ENCODE results near the gene TBC1D20. TPM values are rescaled to one million over a fixed set of nuclear protein-coding genes. Genes with fewer than 3 reads are reported as not detected.

The TBC1D20 gene
- total RNA-seq, 1 experiment from 2014 or later, result 32.8 TPM

GRCh38 chr20:431012-431904 lies 31.1 kb downstream of the TBC1D20 start:
- BruUV-seq (replicated peaks), result TSS peak; percentile 14
- no peak overlapping the region for H3K27ac ChIP-seq

DNA sequence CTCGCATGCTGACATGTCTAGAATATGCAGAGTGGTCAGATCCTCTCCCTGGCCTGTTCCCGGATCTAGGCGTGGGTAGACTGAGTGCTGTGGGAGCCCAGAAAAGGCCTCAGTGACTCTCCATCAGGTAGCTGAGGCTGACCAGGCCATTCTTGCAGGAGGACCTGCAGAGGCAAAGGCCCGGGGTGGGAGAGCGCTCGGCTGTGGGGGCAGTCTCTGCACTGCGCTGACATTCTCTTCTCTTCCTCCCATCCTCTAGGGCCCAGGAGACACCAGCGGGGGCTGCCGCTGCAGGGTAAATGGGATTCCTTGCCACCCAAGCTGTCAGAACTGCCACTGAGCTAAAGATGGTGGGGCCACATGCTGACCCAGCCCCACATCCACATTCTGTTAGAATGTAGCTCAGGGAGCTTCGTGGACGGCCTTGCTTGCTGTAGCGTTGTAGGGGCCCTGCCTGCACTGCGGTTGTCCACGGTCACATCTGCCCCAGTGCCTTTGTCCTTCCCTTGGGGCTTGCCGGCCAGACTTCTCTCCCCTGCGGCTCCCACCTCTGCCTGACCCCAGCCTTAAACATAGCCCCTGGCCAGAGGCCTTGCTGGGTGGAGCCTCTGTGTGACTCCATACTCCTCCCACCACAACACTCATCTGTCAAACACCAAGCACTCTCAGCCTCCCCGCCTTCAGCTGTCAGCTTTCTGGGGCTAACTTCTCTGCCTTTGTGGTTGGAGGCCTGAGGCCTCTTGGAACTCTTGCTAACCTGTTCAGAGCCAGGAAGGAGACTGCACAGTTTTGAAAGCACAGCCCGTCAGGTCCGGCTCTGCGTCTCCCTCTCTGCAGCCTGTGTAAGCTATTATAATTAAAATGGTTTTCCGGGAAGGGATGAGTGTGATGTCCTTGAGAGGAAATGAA lies 32.0 kb downstream of the TBC1D20 start:
- ChIA-PET POLR2A (ENCODE audit: unreplicated experiment) (no interaction called here), CTCF (interaction anchor here (0.5 to 1.3 kb wide), 2 partner anchors 48 to 68 kb away, joined by 4 to 11 read pairs; no protein-coding TSS in a partner anchor)
- Histone ChIP-seq H3K36me3 (ENCODE audit: low read depth) (peaks cover 8% of the 10 kb centered on the region; the same call in 1 of the 2 replicates), H3K9me3 (ENCODE audit: insufficient read depth, low read depth) (no peaks in the 10 kb centered on the region), H2AFZ (no peak overlapping the region), H3K9me2 (ENCODE audit: insufficient read depth) (no peaks in the 10 kb centered on the region), H3F3A (ENCODE audit: insufficient read depth, low read depth) (peaks cover 59% of the 10 kb centered on the region), H3K4me2 (no peak overlapping the region), H3K27ac (no peak overlapping the region), H3K4me3 (no peak overlapping the region), H3K27me3 (ENCODE audit: insufficient read depth, low read depth) (no peaks in the 10 kb centered on the region), H3K79me2 (ENCODE audit: low read depth) (no peaks in the 10 kb centered on the region), H4K20me1 (ENCODE audit: insufficient read depth) (0 out of 2 replicates have a peak, but pooled peaks cover 3% of the 10 kb centered on the region), H3K4me1 (replicated peaks; ENCODE audit: insufficient read depth) (no peaks in the 10 kb centered on the region)
- intact Hi-C loops (cut with micrococcal nuclease; ENCODE audit: unreplicated experiment), result loop anchor here (5.0 kb wide), 1 partner anchor 307 kb away; no protein-coding TSS in a partner anchor
- BruUV-seq (replicated peaks), result no TSS peak
- DNase-seq, result no peak
- TF ChIP-seq CTCF (conservative IDR thresholded peaks at IDR 0.05), result no peak
- no peak for TF ChIP-seq EZH2 (IDR thresholded peaks at IDR 0.05; ENCODE audit: low read depth)

More at GRCh38 chr20:431012-431904, 31.1 kb downstream of the TBC1D20 start:
- ChIA-PET POLR2A (ENCODE audit: unreplicated experiment) (interaction anchor here (0.6 to 0.7 kb wide), 3 partner anchors 15 to 77 kb away, joined by 3 to 5 read pairs (median 4); no protein-coding TSS in a partner anchor), CTCF (interaction anchor here (0.5 to 1.7 kb wide), 12 partner anchors 14 to 337 kb away, joined by 3 to 19 read pairs (median 4); partner anchors contain the start of gene SLC52A3)
- H3K9me2 ChIP-seq (ENCODE audit: insufficient read depth), result no peaks in the 10 kb centered on the region
- H3K79me2 ChIP-seq (ENCODE audit: low read depth), result no peaks in the 10 kb centered on the region
- DNase-seq, result peak; percentile 67 to 75
- H3K4me3 ChIP-seq, result no peak overlapping the region
- no peaks in the 10 kb centered on the region for H3K27me3 ChIP-seq (ENCODE audit: insufficient read depth, low read depth)
- no peak overlapping the region for H3K4me2 ChIP-seq
- no peaks in the 10 kb centered on the region for H3K4me1 ChIP-seq (replicated peaks; ENCODE audit: insufficient read depth)
- no peaks in the 10 kb centered on the region for H3K9me3 ChIP-seq (ENCODE audit: insufficient read depth, low read depth)
- H4K20me1 ChIP-seq (ENCODE audit: insufficient read depth), result 0 out of 2 replicates have a peak, but pooled peaks cover 3% of the 10 kb centered on the region
- intact Hi-C loops (cut with micrococcal nuclease; ENCODE audit: unreplicated experiment), result loop anchor here (1.0 to 5.0 kb wide), 4 partner anchors 48 to 306 kb away; no protein-coding TSS in a partner anchor
- H3F3A ChIP-seq (ENCODE audit: insufficient read depth, low read depth), result peaks cover 54% of the 10 kb centered on the region
- H2AFZ ChIP-seq, result no peak overlapping the region
- peaks cover 8% of the 10 kb centered on the region for H3K36me3 ChIP-seq (ENCODE audit: low read depth)
- TF ChIP-seq EZH2 (IDR thresholded peaks at IDR 0.05; ENCODE audit: low read depth) (no peak), CTCF (conservative IDR thresholded peaks at IDR 0.05) (peak; percentile 80)
